ENCODE data around the gene RAB30.

Gene RAB30

GRCh38 chr11:83070731-83071566, 748 bp downstream of the RAB30 start:
- DNase-seq (ENCODE audit: low read depth in 3 of 3): peak in 1 of 3 experiments; percentile 5

GRCh38 chr11:83070044-83070701, 1.5 kb downstream of the RAB30 start:
- no peak for DNase-seq (ENCODE audit: low read depth in 3 of 3)

- DNase-seq (ENCODE audit: low read depth in 3 of 3): no peak
These were observed 2.2 kb downstream of the RAB30 start for GRCh38 chr11:83069441-83070043.

GRCh38 chr11:83068568-83068967, 3.1 kb downstream of the RAB30 start:
- no peak for DNase-seq (ENCODE audit: low read depth in 3 of 3)

GRCh38 chr11:83064011-83064410, 7.7 kb downstream of the RAB30 start:
- DNase-seq (ENCODE audit: low read depth in 3 of 3): no peak

GRCh38 chr11:83063073-83063754, 8.5 kb downstream of the RAB30 start:
- DNase-seq (ENCODE audit: low read depth in 3 of 3): no peak

- no peak for DNase-seq (ENCODE audit: low read depth in 3 of 3)
These were observed 9.8 kb downstream of the RAB30 start for GRCh38 chr11:83061883-83062282.

- no peak for DNase-seq (ENCODE audit: low read depth in 3 of 3)
These were observed 10.7 kb downstream of the RAB30 start for GRCh38 chr11:83060965-83061364.

GRCh38 chr11:83057721-83058120, 14.0 kb downstream of the RAB30 start:
- no peak for DNase-seq (ENCODE audit: low read depth in 3 of 3)

- no peak for DNase-seq (ENCODE audit: low read depth in 3 of 3)
These were observed 15.1 kb downstream of the RAB30 start for GRCh38 chr11:83056611-83057010.

- DNase-seq (ENCODE audit: low read depth in 3 of 3): no peak
These were observed 15.5 kb downstream of the RAB30 start for GRCh38 chr11:83056204-83056603.

GRCh38 chr11:83054904-83055380, 16.8 kb downstream of the RAB30 start:
- no peak for DNase-seq (ENCODE audit: low read depth in 3 of 3)

GRCh38 chr11:83054001-83054400, 17.7 kb downstream of the RAB30 start:
- DNase-seq (ENCODE audit: low read depth in 3 of 3): no peak

GRCh38 chr11:83051760-83052671, 19.7 kb downstream of the RAB30 start:
- DNase-seq (ENCODE audit: low read depth in 3 of 3): no peak

- DNase-seq (ENCODE audit: low read depth in 3 of 3): no peak
These were observed 24.0 kb downstream of the RAB30 start for GRCh38 chr11:83047515-83048225.

- DNase-seq (ENCODE audit: low read depth in 3 of 3): no peak
These were observed 25.0 kb downstream of the RAB30 start for GRCh38 chr11:83046621-83047172.

- DNase-seq (ENCODE audit: low read depth in 3 of 3): no peak
These were observed 26.6 kb downstream of the RAB30 start for GRCh38 chr11:83044958-83045712.

- DNase-seq (ENCODE audit: low read depth in 3 of 3): no peak
These were observed 28.6 kb downstream of the RAB30 start for GRCh38 chr11:83042964-83043711.

- no peak for DNase-seq (ENCODE audit: low read depth in 3 of 3)
These were observed 30.6 kb downstream of the RAB30 start for GRCh38 chr11:83041126-83041525.

Measured in stimulated activated CD4-positive, alpha-beta T cell treated with anti-CD3 and anti-CD28 coated beads, TNF-alpha, amount 100 ng/mL, for 4 hours (primary cell).